ENCODE measurements around the gene TMEM167A. TPM values are rescaled to one million over a fixed set of nuclear protein-coding genes. Genes with fewer than 3 reads are reported as not detected.

The TMEM167A gene
- total and polyA plus RNA-seq, 2 of the 8 experiments (the other 6 are each of a cell fraction or from before 2014, with no cell fraction given) = 50.6 to 178 TPM

DNA sequence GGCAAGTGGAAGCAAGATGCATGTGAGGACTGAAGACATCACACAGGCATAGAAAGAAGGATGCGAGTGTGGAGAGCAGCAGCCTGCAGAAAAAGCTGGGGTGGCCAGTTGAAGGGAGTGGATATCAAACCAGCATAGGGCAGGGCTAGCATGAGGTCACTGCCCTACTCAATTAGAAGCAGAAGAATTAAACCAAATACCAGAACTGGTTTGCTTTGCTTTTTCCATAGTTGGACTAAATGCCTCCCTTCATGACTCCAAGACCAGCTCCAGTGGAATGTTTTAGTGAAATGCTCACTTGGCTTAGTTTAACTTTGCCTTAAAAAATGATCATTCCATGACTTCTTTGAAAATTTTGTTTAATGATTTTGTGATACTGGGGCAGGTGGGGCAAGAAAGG is 45.8 kb downstream of the TMEM167A start:
- Histone ChIP-seq H3K9ac (replicated peaks in 1 of 4; ENCODE audit: extremely low read depth in 1 of 4, low read depth in 3 of 4, low read length in 3 of 4) (no peak overlapping the region), H3K27ac (ENCODE audit: low read depth, low read length) (no peak overlapping the region), H2BK120ac (replicated peaks; ENCODE audit: low read depth, low read length) (no peak overlapping the region), H3K23ac (ENCODE audit: insufficient read length) (no peak overlapping the region), H2BK12ac (ENCODE audit: low read depth, low read length) (no peak overlapping the region; the same call in 1 of the 2 replicates), H2BK20ac (ENCODE audit: low read length) (no peak overlapping the region), H3K4me2 (ENCODE audit: insufficient read depth in 1 of 2, low read depth in 2 of 2, low read length in 2 of 2) (no peak overlapping the region), H2AFZ (ENCODE audit: low read length) (no peak overlapping the region), H3K79me2 (ENCODE audit: control insufficient read depth in 1 of 2, insufficient read depth in 2 of 2, low read length in 2 of 2) (no peaks in the 10 kb centered on the region), H4K20me1 (replicated peaks in 1 of 2; ENCODE audit: control insufficient read depth in 1 of 2, insufficient read depth in 2 of 2, low read length in 2 of 2) (no peaks in the 10 kb centered on the region), H3K4me1 (replicated peaks in 1 of 4; ENCODE audit: control insufficient read depth in 3 of 4, insufficient read depth in 4 of 4, low read length in 3 of 4) (peaks cover 2 to 13% (median 6%) of the 10 kb centered on the region in 4 experiments; a peak in 6 of 7 replicates), H2AK5ac (ENCODE audit: low read depth, low read length) (no peak overlapping the region), H3K9me3 (ENCODE audit: insufficient read depth in 2 of 2, low read depth in 1 of 2, low read length in 1 of 2) (no peaks in the 10 kb centered on the region), H3K4me3 (ENCODE audit: extremely low read depth in 1 of 4, insufficient read depth in 2 of 4, low read depth in 3 of 4, low read length in 4 of 4) (no peak overlapping the region), H2BK15ac (ENCODE audit: low read length) (no peak overlapping the region), H4K8ac (ENCODE audit: extremely low read depth, insufficient read depth, low read length) (no peak overlapping the region), H4K91ac (replicated peaks; ENCODE audit: insufficient read length, low read length) (no peak overlapping the region), H3K23me2 (ENCODE audit: low read depth, low read length) (no peaks in the 10 kb centered on the region), H3K36me3 (ENCODE audit: control insufficient read depth in 2 of 4, insufficient read depth in 4 of 4, low read length in 3 of 4) (no peaks in the 10 kb centered on the region), H3K79me1 (ENCODE audit: low read depth, low read length) (no peaks in the 10 kb centered on the region), H2BK5ac (ENCODE audit: low read depth, low read length) (no peak overlapping the region), H3K14ac (ENCODE audit: insufficient read length) (no peak overlapping the region), H3K18ac (ENCODE audit: extremely low read depth, low read length) (no peak overlapping the region), H4K5ac (ENCODE audit: insufficient read length, low read depth, low read length) (no peak overlapping the region), H3K56ac (replicated peaks; ENCODE audit: insufficient read length, low read depth, low read length) (no peak overlapping the region), H3K4ac (replicated peaks; ENCODE audit: insufficient read length, low read depth, low read length) (no peak overlapping the region), H3K27me3 (replicated peaks in 1 of 4; ENCODE audit: control insufficient read depth in 3 of 4, extremely low read depth in 1 of 4, insufficient read depth in 3 of 4, low read length in 3 of 4) (no peaks in the 10 kb centered on the region)
- 100% methylated on average over 1 of the region's 1 CpG; no CpG with 5 or more reads in 1 of the 2 experiments for WGBS, 2 experiments (ENCODE audit: extremely low coverage in 1 of 2, insufficient coverage in 1 of 2, insufficient read length in 1 of 2, insufficient replicate concordance in 2 of 2, low coverage in 1 of 2, low lambda C conversion rate in 2 of 2, missing lambda C conversion rate in 1 of 2)
- DNase-seq (ENCODE audit: low read depth in 1 of 2, low spot score in 2 of 2) (no peak), FAIRE-seq (no peak)
- TF ChIP-seq ZNF274 (IDR thresholded peaks at IDR 0.05; ENCODE audit: borderline replicate concordance, extremely low read depth, low read length) (no peak), EZH2 (IDR thresholded peaks at IDR 0.05; ENCODE audit: low read depth, low read length, severe bottlenecking) (no peak), EP300 (IDR thresholded peaks at IDR 0.05; ENCODE audit: borderline replicate concordance in 1 of 2, low read depth in 2 of 2, low read length in 2 of 2) (no peak), CHD2 (IDR thresholded peaks at IDR 0.05; ENCODE audit: low read length) (no peak), SAP30 (IDR thresholded peaks at IDR 0.05; ENCODE audit: insufficient read depth, insufficient replicate concordance, low read length) (no peak), KDM1A (IDR thresholded peaks at IDR 0.05; ENCODE audit: borderline replicate concordance, low read length) (no peak), TBP (IDR thresholded peaks at IDR 0.05; ENCODE audit: low read depth, low read length) (no peak), BRCA1 (IDR thresholded peaks at IDR 0.05; ENCODE audit: low read depth, low read length) (no peak), HDAC2 (IDR thresholded peaks at IDR 0.05; ENCODE audit: borderline replicate concordance in 1 of 2, low read depth in 2 of 2, low read length in 2 of 2) (no peak), GABPA (IDR thresholded peaks at IDR 0.05; ENCODE audit: borderline replicate concordance, insufficient read depth, low read length) (no peak), YY1 (IDR thresholded peaks at IDR 0.05; ENCODE audit: low read depth, low read length) (no peak)
- POLR2A ChIA-PET (ENCODE audit: partially characterized antibody) = no interaction called here
- CTCF ChIA-PET (ENCODE audit: partially characterized antibody) = interaction anchor here (0.7 to 1.3 kb wide), 3 partner anchors 146 to 679 kb away, joined by 3 read pairs; no protein-coding TSS in a partner anchor

All from H1 (cell line).